HepG2 (cell line): ENCODE results near the gene FDXACB1. TPM values are rescaled to one million over a fixed set of nuclear protein-coding genes. Genes with fewer than 3 reads are reported as not detected.
A peak's percentile ranks its signal among the peaks of the same experiment; 100 is the strongest.

Source experiments
- ARNT2 ChIP-seq: sonication (generic); formaldehyde crosslinking; IDR thresholded peaks from 2 replicates; pipeline ENCODE4 v1.8.0; 2022; ENCODE audit warnings: mild to moderate bottlenecking, low read depth, missing genetic modification reagents, moderate library complexity
- ARNTL ChIP-seq: sonication (generic); formaldehyde crosslinking; IDR thresholded peaks from 2 replicates; pipeline ENCODE4 v1.4.0; 2020; ENCODE audit warnings: mild to moderate bottlenecking, missing genetic modification reagents
- CENPT ChIP-seq: sonication (generic); formaldehyde crosslinking; IDR thresholded peaks from 2 replicates; pipeline ENCODE4 v1.8.0; 2022; ENCODE audit warnings: low read depth, mild to moderate bottlenecking, moderate library complexity, missing genetic modification reagents
- EEA1 ChIP-seq: sonication (generic); formaldehyde crosslinking; IDR thresholded peaks from 2 replicates; pipeline ENCODE4 v1.5.1; 2020; ENCODE audit warnings: mild to moderate bottlenecking, missing genetic modification reagents, borderline replicate concordance
- GLI4 ChIP-seq: sonication (generic); formaldehyde crosslinking; IDR thresholded peaks from 2 replicates; pipeline ENCODE4 v1.5.1; 2020; ENCODE audit warnings: missing genetic modification reagents, mild to moderate bottlenecking, moderate library complexity, borderline replicate concordance
- RAD21 ChIP-seq: fragments of 450-650 bp; formaldehyde crosslinking; IDR thresholded peaks from 2 replicates; pipeline ENCODE4 v1.5.0; 2020; ENCODE audit warnings: mild to moderate bottlenecking
- SP5 ChIP-seq: IDR thresholded peaks from 2 replicates; pipeline ENCODE4 v1.6.1; 2016; ENCODE audit warnings: low read depth, borderline replicate concordance
- SRSF4 ChIP-seq: fragments of 200-400 bp; formaldehyde crosslinking; IDR thresholded peaks from one replicate; pipeline ENCODE4 v1.6.1; 2018; ENCODE audit warnings: mild to moderate bottlenecking, low read depth, low read length, moderate library complexity; ENCODE audit not compliant: poor library complexity, severe bottlenecking
- TARDBP ChIP-seq: sonication (generic); formaldehyde crosslinking; IDR thresholded peaks from 2 replicates; pipeline ENCODE4 v1.8.0; 2022; ENCODE audit warnings: mild to moderate bottlenecking, missing genetic modification reagents
- ZBTB4 ChIP-seq: sonication (generic); formaldehyde crosslinking; IDR thresholded peaks from 2 replicates; pipeline ENCODE4 v1.4.0; 2020; ENCODE audit warnings: missing genetic modification reagents, mild to moderate bottlenecking, borderline replicate concordance
- ZNF550 ChIP-seq: sonication (generic); formaldehyde crosslinking; IDR thresholded peaks from 2 replicates; pipeline ENCODE4 v1.4.0; 2020; ENCODE audit warnings: mild to moderate bottlenecking, missing genetic modification reagents, borderline replicate concordance
- ZNF569 ChIP-seq: sonication (generic); formaldehyde crosslinking; IDR thresholded peaks from 2 replicates; pipeline ENCODE4 v1.5.0; 2020; ENCODE audit warnings: mild to moderate bottlenecking, missing genetic modification reagents, moderate library complexity, borderline replicate concordance
- ZNF570 ChIP-seq: sonication (generic); formaldehyde crosslinking; IDR thresholded peaks from 2 replicates; pipeline ENCODE4 v1.4.0; 2020; ENCODE audit warnings: mild to moderate bottlenecking, missing genetic modification reagents, borderline replicate concordance
- ZSCAN22 ChIP-seq: sonication (generic); formaldehyde crosslinking; IDR thresholded peaks from 2 replicates; pipeline ENCODE4 v1.4.0; 2020; ENCODE audit warnings: mild to moderate bottlenecking, missing genetic modification reagents
- polyA plus RNA-seq, 8 experiments: library from polyadenylated mRNA; depleted of rRNA in 3 of 8; stranded (reverse) in 7 of 8; unstranded in 1 of 8; fragments of >200 nt; fragmentation: Illumina TruSeq in 4 of 8; extraction: Trizol in 4 of 8; gene quantifications; 2 replicates each; pipeline versions ENCODE4 v1.2.1 to v1.2.3, GENCODE V29; 2011 to 2016; ENCODE audit warnings: low read depth in 4 of 8, missing spikeins in 1 of 8, mixed read lengths in 1 of 8; ENCODE audit not compliant: insufficient read depth in 1 of 8
- total RNA-seq, 5 experiments: library from RNA; depleted of rRNA; stranded (reverse); fragments of >200 nt; fragmentation: Illumina TruSeq; extraction: Trizol; gene quantifications; 2 replicates each; pipeline ENCODE4 v1.2.3, GENCODE V29; 2016; ENCODE audit warnings: low read depth in 1 of 5
- TF ChIP-seq, protein P1 (sequence below): sonication (generic); formaldehyde crosslinking; IDR thresholded peaks from 2 replicates; pipeline ENCODE4 v1.4.0; 2020; ENCODE audit warnings: missing genetic modification reagents, mild to moderate bottlenecking, borderline replicate concordance
- TF ChIP-seq, protein P2 (sequence below): sonication (generic); formaldehyde crosslinking; IDR thresholded peaks from 2 replicates; pipeline ENCODE4 v1.4.0; 2020; ENCODE audit warnings: low read depth, mild to moderate bottlenecking, missing genetic modification reagents
- TF ChIP-seq, protein P3 (sequence below): sonication (generic); formaldehyde crosslinking; IDR thresholded peaks from 2 replicates; pipeline ENCODE4 v1.5.0; 2020; ENCODE audit warnings: mild to moderate bottlenecking, low read depth, missing genetic modification reagents, borderline replicate concordance

FDXACB1 gene
- total and polyA plus RNA-seq, 2 of the 13 experiments (the other 11 are each of a cell fraction or from before 2014, with no cell fraction given): 1.1 to 3.4 TPM

DNA sequence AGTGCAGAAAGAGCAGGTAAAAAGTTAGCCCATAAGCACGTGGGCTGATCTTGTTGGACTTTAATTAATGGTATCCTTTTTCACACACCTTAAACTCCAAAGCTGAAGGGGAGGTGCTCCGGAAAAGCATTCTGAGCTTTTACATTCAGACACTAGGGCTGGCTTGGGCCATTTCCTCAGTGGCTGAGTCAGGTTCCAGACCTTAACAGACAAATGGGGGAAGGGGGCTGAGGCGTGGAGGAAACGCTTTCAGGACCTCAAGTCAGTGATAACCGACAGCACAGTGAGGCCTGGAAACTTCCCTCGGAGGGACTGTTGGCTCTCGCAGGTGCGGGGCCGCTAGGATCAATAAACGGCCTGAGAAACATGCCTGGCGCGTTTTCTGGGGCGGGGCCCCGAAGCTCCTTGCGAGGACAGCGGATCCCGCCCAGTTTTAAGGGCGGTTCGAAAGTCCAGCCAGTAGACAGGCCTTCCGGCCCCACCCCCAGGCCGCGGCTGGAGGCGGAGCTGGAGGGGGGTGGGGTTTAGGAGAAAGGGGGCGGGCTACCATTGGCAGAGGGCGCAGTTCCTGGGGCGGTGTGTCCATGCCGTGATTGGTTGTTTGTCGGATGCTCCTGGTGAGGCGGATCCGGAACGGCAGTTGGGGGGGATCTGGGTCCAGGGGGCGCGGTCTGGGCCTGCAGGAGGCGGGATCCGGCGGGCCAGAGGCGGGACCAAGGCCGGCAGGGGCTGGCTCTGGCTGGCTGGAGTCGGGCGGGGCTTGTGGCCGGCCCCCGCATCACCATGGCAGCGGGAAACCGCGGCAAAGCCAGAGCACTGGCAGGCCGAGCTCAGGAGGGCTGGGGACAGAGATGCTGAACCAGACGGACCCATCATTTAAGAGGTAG, 47.8 kb upstream of the FDXACB1 start (continued):
- peak; percentile 66; the same call in 1 of the 2 replicates for TF ChIP-seq TARDBP (CRISPR knock-in tag)
- peak; percentile 88 for TF ChIP-seq SP5
- no peak for TF ChIP-seq ARNTL (CRISPR knock-in tag)
- TF ChIP-seq SRSF4: no peak
- TF ChIP-seq, protein P1, sequence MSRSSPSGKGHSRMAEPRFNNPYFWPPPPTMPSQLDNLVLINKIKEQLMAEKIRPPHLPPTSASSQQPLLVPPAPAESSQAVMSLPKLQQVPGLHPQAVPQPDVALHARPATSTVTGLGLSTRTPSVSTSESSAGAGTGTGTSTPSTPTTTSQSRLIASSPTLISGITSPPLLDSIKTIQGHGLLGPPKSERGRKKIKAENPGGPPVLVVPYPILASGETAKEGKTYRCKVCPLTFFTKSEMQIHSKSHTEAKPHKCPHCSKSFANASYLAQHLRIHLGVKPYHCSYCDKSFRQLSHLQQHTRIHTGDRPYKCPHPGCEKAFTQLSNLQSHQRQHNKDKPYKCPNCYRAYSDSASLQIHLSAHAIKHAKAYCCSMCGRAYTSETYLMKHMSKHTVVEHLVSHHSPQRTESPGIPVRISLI (CRISPR knock-in tag): 0 out of 2 replicates have a peak, but pooled peaks have one; percentile 10
- TF ChIP-seq ZSCAN22: no peak
- peak; percentile 58; the same call in 1 of the 2 replicates for TF ChIP-seq ARNT2 (CRISPR knock-in tag)
- TF ChIP-seq ZNF550 (CRISPR knock-in tag): no peak
- TF ChIP-seq ZBTB4 (CRISPR knock-in tag): no peak
- TF ChIP-seq, protein P2, sequence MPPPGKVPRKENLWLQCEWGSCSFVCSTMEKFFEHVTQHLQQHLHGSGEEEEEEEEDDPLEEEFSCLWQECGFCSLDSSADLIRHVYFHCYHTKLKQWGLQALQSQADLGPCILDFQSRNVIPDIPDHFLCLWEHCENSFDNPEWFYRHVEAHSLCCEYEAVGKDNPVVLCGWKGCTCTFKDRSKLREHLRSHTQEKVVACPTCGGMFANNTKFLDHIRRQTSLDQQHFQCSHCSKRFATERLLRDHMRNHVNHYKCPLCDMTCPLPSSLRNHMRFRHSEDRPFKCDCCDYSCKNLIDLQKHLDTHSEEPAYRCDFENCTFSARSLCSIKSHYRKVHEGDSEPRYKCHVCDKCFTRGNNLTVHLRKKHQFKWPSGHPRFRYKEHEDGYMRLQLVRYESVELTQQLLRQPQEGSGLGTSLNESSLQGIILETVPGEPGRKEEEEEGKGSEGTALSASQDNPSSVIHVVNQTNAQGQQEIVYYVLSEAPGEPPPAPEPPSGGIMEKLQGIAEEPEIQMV: peak; percentile 58; the same call in 1 of the 2 replicates
- TF ChIP-seq, protein P3, sequence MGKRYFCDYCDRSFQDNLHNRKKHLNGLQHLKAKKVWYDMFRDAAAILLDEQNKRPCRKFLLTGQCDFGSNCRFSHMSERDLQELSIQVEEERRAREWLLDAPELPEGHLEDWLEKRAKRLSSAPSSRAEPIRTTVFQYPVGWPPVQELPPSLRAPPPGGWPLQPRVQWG: no peak
- no peak for TF ChIP-seq ZNF570 (CRISPR knock-in tag)
- 0 out of 2 replicates have a peak, but pooled peaks have one; percentile 46 for TF ChIP-seq GLI4 (CRISPR knock-in tag)
- no peak for TF ChIP-seq CENPT
- TF ChIP-seq EEA1 (CRISPR knock-in tag): peak; percentile 6; the same call in 1 of the 2 replicates
- no peak for TF ChIP-seq ZNF569 (CRISPR knock-in tag)
- TF ChIP-seq RAD21: no peak
